Tibial nerve (tissue), 4 donors: ENCODE results near the gene DLK1. TPM values are rescaled to one million over a fixed set of nuclear protein-coding genes. Genes with fewer than 3 reads are reported as not detected.

ENCODE experiments used
- DNase-seq, 2 donors: peaks; one replicate each; pipeline ENCODE4 v3.0.0-alpha.2; 2019; ENCODE audit warnings: low spot score in 2 of 2
- H3K27ac ChIP-seq, 4 donors: fragments of 200-600 bp; sonication (generic) in 3 of 4; one replicate each; pipeline ENCODE4 v1.5.1; 2017 to 2019; ENCODE audit warnings: mild to moderate bottlenecking in 1 of 4
- H3K27me3 ChIP-seq, 2 donors: fragments of 200-600 bp; sonication (generic) in 1 of 2; one replicate each; pipeline versions ENCODE4 v1.5.1 to v1.6.0; 2017 to 2019
- H3K36me3 ChIP-seq, 3 donors: fragments of 200-600 bp; sonication (generic); one replicate each; pipeline ENCODE4 v1.5.1; 2018 to 2019
- H3K4me1 ChIP-seq, 4 donors: fragments of 200-600 bp; sonication (generic) in 3 of 4; one replicate each; pipeline ENCODE4 v1.5.1; 2017 to 2019
- H3K4me3 ChIP-seq, 4 donors: fragments of 200-600 bp; sonication (generic) in 3 of 4; one replicate each; pipeline ENCODE4 v1.5.1; 2017 to 2019; ENCODE audit warnings: mild to moderate bottlenecking in 1 of 4, moderate library complexity in 1 of 4
- H3K9me3 ChIP-seq, 4 donors: fragments of 200-600 bp; sonication (generic) in 3 of 4; one replicate each; pipeline ENCODE4 v1.5.1; 2017 to 2019
- EP300 ChIP-seq, 2 donors: sonication (generic); formaldehyde crosslinking; IDR thresholded peaks; one replicate each; pipeline ENCODE4 v1.6.1; 2017; ENCODE audit warnings: antibody characterized with exemption in 2 of 2, mild to moderate bottlenecking in 1 of 2
- POLR2A ChIP-seq, 2 donors: fragments of 450-650 bp; IDR thresholded peaks; one replicate each; pipeline ENCODE4 v1.6.1; 2017; ENCODE audit warnings: antibody characterized with exemption in 2 of 2, mild to moderate bottlenecking in 2 of 2, moderate library complexity in 2 of 2
- WGBS, 2 donors: methylation state at CpG; one replicate each; pipeline ENCODE4 v1.1.5; 2018; 5-methylcytosine and 5-hydroxymethylcytosine counted together
- total RNA-seq, 4 donors: library from RNA; depleted of rRNA; stranded (reverse); fragments of >200 nt; gene quantifications; one replicate each; pipeline ENCODE4 v1.1.0, GENCODE V29; 2016
- TF ChIP-seq, protein P1 (sequence below), 5 experiments: fragments of 200-600 bp in 3 of 5; fragments of 450-650 bp in 2 of 5; sonication (generic) in 3 of 5; IDR thresholded peaks; one replicate each; pipeline ENCODE4 v1.5.1; 2016 to 2019; ENCODE audit warnings: antibody characterized with exemption in 5 of 5, mild to moderate bottlenecking in 3 of 5, moderate library complexity in 2 of 5

DLK1 gene
- total RNA-seq, 4 donors from 2014 or later = not detected

DNA sequence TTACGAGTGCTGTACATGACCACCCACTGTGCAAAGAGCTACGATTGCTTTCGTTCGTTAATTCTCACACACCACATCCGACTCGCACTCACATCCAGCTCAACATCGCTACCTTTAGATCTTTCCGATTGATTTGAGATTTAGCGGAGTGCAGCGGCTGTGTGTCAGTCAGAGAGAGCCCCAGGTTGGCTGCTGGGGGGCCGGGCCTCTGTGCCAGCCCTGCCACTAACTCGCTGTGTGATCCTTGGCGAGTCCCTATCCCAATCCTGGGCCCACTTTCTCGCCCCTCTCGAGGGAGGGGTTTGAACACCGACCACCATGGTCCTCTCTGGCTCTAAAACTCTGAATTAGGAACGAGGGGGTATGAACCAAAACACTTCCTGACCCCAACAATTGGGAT lies 8.6 kb downstream of the DLK1 start:
- 90 to 93% methylated on average over 17 of the region's 17 CpGs for WGBS, 2 donors
- H3K4me3 ChIP-seq = no peak overlapping the region
- no peak for TF ChIP-seq EP300 (IDR thresholded peaks at IDR 0.05)
- TF ChIP-seq, protein P1, sequence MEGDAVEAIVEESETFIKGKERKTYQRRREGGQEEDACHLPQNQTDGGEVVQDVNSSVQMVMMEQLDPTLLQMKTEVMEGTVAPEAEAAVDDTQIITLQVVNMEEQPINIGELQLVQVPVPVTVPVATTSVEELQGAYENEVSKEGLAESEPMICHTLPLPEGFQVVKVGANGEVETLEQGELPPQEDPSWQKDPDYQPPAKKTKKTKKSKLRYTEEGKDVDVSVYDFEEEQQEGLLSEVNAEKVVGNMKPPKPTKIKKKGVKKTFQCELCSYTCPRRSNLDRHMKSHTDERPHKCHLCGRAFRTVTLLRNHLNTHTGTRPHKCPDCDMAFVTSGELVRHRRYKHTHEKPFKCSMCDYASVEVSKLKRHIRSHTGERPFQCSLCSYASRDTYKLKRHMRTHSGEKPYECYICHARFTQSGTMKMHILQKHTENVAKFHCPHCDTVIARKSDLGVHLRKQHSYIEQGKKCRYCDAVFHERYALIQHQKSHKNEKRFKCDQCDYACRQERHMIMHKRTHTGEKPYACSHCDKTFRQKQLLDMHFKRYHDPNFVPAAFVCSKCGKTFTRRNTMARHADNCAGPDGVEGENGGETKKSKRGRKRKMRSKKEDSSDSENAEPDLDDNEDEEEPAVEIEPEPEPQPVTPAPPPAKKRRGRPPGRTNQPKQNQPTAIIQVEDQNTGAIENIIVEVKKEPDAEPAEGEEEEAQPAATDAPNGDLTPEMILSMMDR (IDR thresholded peaks at IDR 0.05) = no peak
- no peak for TF ChIP-seq POLR2A (IDR thresholded peaks at IDR 0.05)
- H3K4me1 ChIP-seq = no peaks in the 10 kb centered on the region
- H3K36me3 ChIP-seq = no peaks in the 10 kb centered on the region
- peaks cover 0 to 15% of the 10 kb centered on the region in 2 donors for H3K27me3 ChIP-seq
- H3K9me3 ChIP-seq = no peaks in the 10 kb centered on the region
- H3K27ac ChIP-seq = no peak overlapping the region
- no peak for DNase-seq

- DNase-seq = no peak
- H3K27me3 ChIP-seq = peaks cover 0 to 5% of the 10 kb centered on the region in 2 donors
- H3K4me3 ChIP-seq = no peak overlapping the region
- no peaks in the 10 kb centered on the region for H3K36me3 ChIP-seq
- H3K27ac ChIP-seq = no peak overlapping the region
- peaks cover 0 to 9% (median 0%) of the 10 kb centered on the region in 4 donors for H3K9me3 ChIP-seq
- WGBS, 2 donors = 53 to 57% methylated on average over 19 to 22 of the region's 22 CpGs
- TF ChIP-seq POLR2A (IDR thresholded peaks at IDR 0.05) (no peak), EP300 (IDR thresholded peaks at IDR 0.05) (no peak)
- TF ChIP-seq, protein P1 (IDR thresholded peaks at IDR 0.05) = no peak
- no peaks in the 10 kb centered on the region for H3K4me1 ChIP-seq
Observed at GRCh38 chr14:100736269-100737180, 9.8 kb downstream of the DLK1 start.

- TF ChIP-seq POLR2A (IDR thresholded peaks at IDR 0.05) (no peak), EP300 (IDR thresholded peaks at IDR 0.05) (no peak)
- TF ChIP-seq, protein P1 (IDR thresholded peaks at IDR 0.05) = no peak
- no peak overlapping the region for H3K27ac ChIP-seq
- H3K27me3 ChIP-seq = no peaks in the 10 kb centered on the region
- H3K4me3 ChIP-seq = no peak overlapping the region
- 88 to 89% methylated on average over 15 to 17 of the region's 17 CpGs for WGBS, 2 donors
- H3K36me3 ChIP-seq = no peaks in the 10 kb centered on the region
- H3K4me1 ChIP-seq = no peaks in the 10 kb centered on the region
- DNase-seq = peak in 1 of 2 donors; percentile 4
- peaks cover 0 to 15% (median 0%) of the 10 kb centered on the region in 4 donors for H3K9me3 ChIP-seq
Observed at GRCh38 chr14:100737526-100737925, 10.8 kb downstream of the DLK1 start.

DNA sequence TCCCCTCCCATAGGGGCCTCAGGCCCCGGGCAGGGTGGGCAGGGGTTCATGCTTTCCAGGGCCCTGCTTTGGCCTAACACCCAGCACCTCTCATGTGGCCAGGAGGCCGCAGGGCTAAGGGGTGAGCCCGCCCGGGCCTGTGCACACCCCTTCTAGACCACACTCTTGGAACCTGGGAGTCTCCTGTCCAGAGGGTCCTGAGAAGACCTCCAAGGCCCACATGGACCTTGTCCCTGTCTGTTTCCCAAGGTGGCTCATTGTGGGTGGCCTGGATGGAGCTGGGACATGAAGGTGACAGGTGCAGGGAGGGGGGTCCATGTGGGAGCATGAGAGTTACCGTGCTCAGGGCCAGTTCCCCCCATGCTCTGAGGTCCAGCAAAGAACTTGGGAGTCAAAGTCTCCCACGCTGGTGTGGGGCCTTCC lies 11.6 kb downstream of the DLK1 start:
- 89 to 92% methylated on average over 4 to 6 of the region's 6 CpGs for WGBS, 2 donors
- Histone ChIP-seq H3K9me3 (peaks cover 0 to 15% (median 0%) of the 10 kb centered on the region in 4 donors), H3K36me3 (no peaks in the 10 kb centered on the region), H3K4me3 (no peak overlapping the region), H3K4me1 (no peaks in the 10 kb centered on the region), H3K27ac (no peak overlapping the region), H3K27me3 (no peaks in the 10 kb centered on the region)
- no peak for DNase-seq
- TF ChIP-seq POLR2A (IDR thresholded peaks at IDR 0.05) (no peak), EP300 (IDR thresholded peaks at IDR 0.05) (no peak)
- TF ChIP-seq, protein P1 (IDR thresholded peaks at IDR 0.05) = no peak

- no peak for DNase-seq
- Histone ChIP-seq H3K27ac (no peak overlapping the region), H3K4me1 (no peaks in the 10 kb centered on the region), H3K4me3 (no peak overlapping the region), H3K36me3 (no peaks in the 10 kb centered on the region), H3K27me3 (no peaks in the 10 kb centered on the region), H3K9me3 (peaks cover 0 to 15% (median 0%) of the 10 kb centered on the region in 4 donors)
- TF ChIP-seq, protein P1 (IDR thresholded peaks at IDR 0.05) = no peak
- TF ChIP-seq POLR2A (IDR thresholded peaks at IDR 0.05) (no peak), EP300 (IDR thresholded peaks at IDR 0.05) (no peak)
- 93 to 95% methylated on average over 9 to 10 of the region's 10 CpGs for WGBS, 2 donors
Observed at GRCh38 chr14:100738704-100739131, 12.0 kb downstream of the DLK1 start.
